HEK293T (cell line): Measurements from ENCODE around the gene SMARCA5.

Experiments used
- ARNT ChIP-seq: fragments of 450-650 bp; IDR thresholded peaks from 2 replicates; pipeline ENCODE4 v1.6.1; 2017; ENCODE audit warnings: mild to moderate bottlenecking
- BHLHE40 ChIP-seq: fragments of 450-650 bp; IDR thresholded peaks from 2 replicates; pipeline ENCODE4 v1.6.1; 2016; ENCODE audit warnings: mild to moderate bottlenecking, moderate library complexity, borderline replicate concordance
- CTBP1 ChIP-seq: fragments of 450-650 bp; IDR thresholded peaks from 2 replicates; pipeline ENCODE4 v1.6.1; 2016; ENCODE audit warnings: borderline replicate concordance
- ELF4 ChIP-seq: fragments of 450-650 bp; IDR thresholded peaks from 2 replicates; pipeline ENCODE4 v1.6.1; 2017; ENCODE audit warnings: antibody characterized with exemption
- FOXA1 ChIP-seq: fragments of 450-650 bp; IDR thresholded peaks from 2 replicates; pipeline ENCODE4 v1.6.1; 2016; ENCODE audit warnings: mild to moderate bottlenecking
- FOXK2 ChIP-seq: fragments of 450-650 bp; IDR thresholded peaks from 2 replicates; pipeline ENCODE4 v1.6.1; 2016; ENCODE audit warnings: mild to moderate bottlenecking
- FOXM1 ChIP-seq: fragments of 450-650 bp; IDR thresholded peaks from 2 replicates; pipeline ENCODE4 v1.6.1; 2017; ENCODE audit warnings: mild to moderate bottlenecking, borderline replicate concordance
- HDGF ChIP-seq: fragments of 450-650 bp; IDR thresholded peaks from 2 replicates; pipeline ENCODE4 v1.6.1; 2017; ENCODE audit warnings: antibody characterized with exemption, borderline replicate concordance
- L3MBTL2 ChIP-seq: fragments of 450-650 bp; conservative IDR thresholded peaks from 2 replicates; pipeline ENCODE4 v1.6.1; 2016; ENCODE audit warnings: mild to moderate bottlenecking
- LEF1 ChIP-seq: fragments of 450-650 bp; IDR thresholded peaks from 2 replicates; pipeline ENCODE4 v1.6.1; 2017; ENCODE audit warnings: mild to moderate bottlenecking, borderline replicate concordance
- SP1 ChIP-seq: fragments of 450-650 bp; IDR thresholded peaks from 2 replicates; pipeline ENCODE4 v1.6.1; 2017
- SUZ12 ChIP-seq: fragments of 450-650 bp; IDR thresholded peaks from 2 replicates; pipeline ENCODE4 v1.6.1; 2016; ENCODE audit warnings: mild to moderate bottlenecking
- TARDBP ChIP-seq: fragments of 450-650 bp; IDR thresholded peaks from 2 replicates; pipeline ENCODE4 v1.6.1; 2016
- TF ChIP-seq, protein P1 (sequence below): fragments of 450-650 bp; IDR thresholded peaks from 2 replicates; pipeline ENCODE4 v1.6.1; 2016

DNA sequence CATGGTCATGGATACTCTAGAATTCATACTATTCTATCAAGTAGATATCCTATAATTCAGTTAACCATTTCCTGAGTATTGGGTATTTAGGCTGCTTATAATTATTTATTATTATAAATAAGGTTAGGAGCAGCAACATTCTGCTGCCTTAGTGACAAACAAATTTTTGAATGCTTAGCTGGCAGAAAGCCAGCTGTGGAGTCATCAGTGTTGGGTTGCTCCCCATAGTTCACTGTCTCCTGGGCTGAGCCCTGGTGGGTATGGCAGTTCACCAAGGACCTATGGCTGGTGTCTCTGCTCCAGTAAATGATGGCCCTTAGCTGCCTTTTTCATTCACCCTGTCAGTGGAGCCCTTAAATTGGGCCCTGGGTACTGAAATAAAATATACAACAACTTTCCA lies 61.8 kb downstream of the SMARCA5 start:
- TF ChIP-seq SUZ12: no peak
- no peak for TF ChIP-seq SP1
- TF ChIP-seq FOXA1: no peak
- no peak for TF ChIP-seq CTBP1
- TF ChIP-seq L3MBTL2: no peak
- no peak for TF ChIP-seq BHLHE40
- TF ChIP-seq ELF4: no peak
- TF ChIP-seq FOXK2: no peak
- TF ChIP-seq FOXM1: no peak
- TF ChIP-seq LEF1: no peak
- no peak for TF ChIP-seq HDGF
- TF ChIP-seq ARNT: no peak
- TF ChIP-seq TARDBP: no peak
- TF ChIP-seq, protein P1, sequence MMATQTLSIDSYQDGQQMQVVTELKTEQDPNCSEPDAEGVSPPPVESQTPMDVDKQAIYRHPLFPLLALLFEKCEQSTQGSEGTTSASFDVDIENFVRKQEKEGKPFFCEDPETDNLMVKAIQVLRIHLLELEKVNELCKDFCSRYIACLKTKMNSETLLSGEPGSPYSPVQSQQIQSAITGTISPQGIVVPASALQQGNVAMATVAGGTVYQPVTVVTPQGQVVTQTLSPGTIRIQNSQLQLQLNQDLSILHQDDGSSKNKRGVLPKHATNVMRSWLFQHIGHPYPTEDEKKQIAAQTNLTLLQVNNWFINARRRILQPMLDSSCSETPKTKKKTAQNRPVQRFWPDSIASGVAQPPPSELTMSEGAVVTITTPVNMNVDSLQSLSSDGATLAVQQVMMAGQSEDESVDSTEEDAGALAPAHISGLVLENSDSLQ: no peak
